Ureter (tissue), 1 donor: Measurements from ENCODE around the gene ZC3H7B. TPM values are rescaled to one million over a fixed set of nuclear protein-coding genes. Genes with fewer than 3 reads are reported as not detected.
"Not testable (repeated sequence)": the region's sequence is repeated elsewhere in the genome, so short reads cannot be mapped to it uniquely, and the experiment has no call there.

Experiments
- DNase-seq: peaks from one replicate; pipeline ENCODE4 v3.0.0-alpha.2; 2020; ENCODE audit warnings: low spot score
- total RNA-seq: library from RNA; stranded (reverse); gene quantifications from one replicate; pipeline ENCODE4 v1.2.4, GENCODE V29; 2023
- donor health status: DM: yes; HTN: yes; CAD: no.

The ZC3H7B gene
- total RNA-seq, result 65.9 TPM

GRCh38 chr22:41301085-41302020, at the start of gene ZC3H7B:
TSS of gene ZC3H7B (plus strand) at chr22:41301525. CDS start at chr22:41320661, 19,136 bp downstream.
- peak; percentile 82 for DNase-seq

GRCh38 chr22:41252365-41252764, 49.0 kb upstream of the ZC3H7B start:
- no peak for DNase-seq

- DNase-seq, result no peak
These were observed 47.1 kb upstream of the ZC3H7B start for GRCh38 chr22:41254230-41254629.

- DNase-seq, result no peak
These were observed 44.8 kb upstream of the ZC3H7B start for GRCh38 chr22:41256254-41257253.

- no peak for DNase-seq
These were observed 43.6 kb upstream of the ZC3H7B start for GRCh38 chr22:41257696-41258095.

- DNase-seq, result not testable (repeated sequence)
These were observed 41.6 kb upstream of the ZC3H7B start for GRCh38 chr22:41259756-41260155.

- DNase-seq, result no peak
These were observed 40.5 kb upstream of the ZC3H7B start for GRCh38 chr22:41260871-41261270.

- DNase-seq, result no peak
These were observed 39.6 kb upstream of the ZC3H7B start for GRCh38 chr22:41261541-41262249.

GRCh38 chr22:41262250-41262765, 39.0 kb upstream of the ZC3H7B start:
- no peak for DNase-seq

- no peak for DNase-seq
These were observed 37.6 kb upstream of the ZC3H7B start for GRCh38 chr22:41263704-41264103.

GRCh38 chr22:41264408-41264941, 36.9 kb upstream of the ZC3H7B start:
- DNase-seq, result no peak

- no peak for DNase-seq
These were observed 33.4 kb upstream of the ZC3H7B start for GRCh38 chr22:41267958-41268357.

GRCh38 chr22:41271787-41272186, 29.5 kb upstream of the ZC3H7B start:
- no peak for DNase-seq

GRCh38 chr22:41273128-41273527, 28.2 kb upstream of the ZC3H7B start:
- no peak for DNase-seq

- DNase-seq, result no peak
These were observed 26.5 kb upstream of the ZC3H7B start for GRCh38 chr22:41274856-41275255.

- DNase-seq, result peak; percentile 83
These were observed 21.3 kb upstream of the ZC3H7B start for GRCh38 chr22:41280065-41280464.

- DNase-seq, result no peak
These were observed 20.5 kb upstream of the ZC3H7B start for GRCh38 chr22:41280854-41281253.

- DNase-seq, result no peak
These were observed 16.9 kb upstream of the ZC3H7B start for GRCh38 chr22:41284465-41284864.

- peak; percentile 68 for DNase-seq
These were observed 15.9 kb upstream of the ZC3H7B start for GRCh38 chr22:41285441-41285819.

- DNase-seq, result peak; percentile 98
These were observed 15.3 kb upstream of the ZC3H7B start, which contains the start of gene RANGAP1 for GRCh38 chr22:41285820-41286638. TSS of gene RANGAP1 (minus strand) at chr22:41286187. CDS start at chr22:41281044, 5,143 bp downstream.
